ENCODE measurements around the gene PTPRE.

The PTPRE gene

DNA sequence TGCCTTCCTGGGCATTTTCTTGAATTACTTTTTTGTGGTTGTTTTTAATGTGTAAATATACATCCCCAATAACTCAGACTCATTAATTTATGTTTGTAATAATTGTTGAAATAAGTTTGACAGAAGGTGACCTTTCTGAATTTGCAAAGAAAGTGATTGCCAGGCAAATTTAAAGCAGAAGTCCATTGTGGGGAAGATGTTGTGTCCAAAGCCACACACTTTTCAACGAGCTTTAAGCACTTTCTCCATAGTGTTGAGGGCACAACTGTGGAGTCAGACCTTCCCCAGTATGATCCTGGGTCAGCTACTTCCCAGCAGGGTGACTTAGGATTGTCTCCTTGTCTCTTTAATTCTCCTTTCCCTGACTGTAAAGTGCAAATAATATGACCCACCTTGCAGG is 52.5 kb downstream of the PTPRE start:
- DNase-seq, result no peak

DNA sequence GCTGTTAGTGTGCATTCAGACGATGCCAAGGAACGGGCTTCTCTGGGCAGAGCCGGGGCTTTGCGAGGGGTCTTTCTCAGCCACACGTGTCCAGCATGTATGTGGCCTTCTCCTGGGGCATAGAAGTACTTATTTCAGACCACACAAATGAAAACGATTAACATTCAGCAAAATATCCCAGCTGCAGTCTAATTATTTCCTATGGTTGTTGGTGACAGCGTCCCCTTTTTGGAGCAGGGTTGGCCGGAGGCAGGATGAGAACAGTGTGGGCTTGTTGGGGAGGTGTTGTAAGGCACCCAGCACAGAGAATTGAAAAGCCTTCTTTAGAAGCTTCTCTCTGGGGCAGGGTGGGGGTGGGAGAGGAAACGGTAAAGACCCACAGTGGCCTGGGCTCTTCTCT is 54.2 kb downstream of the PTPRE start:
- DNase-seq, result no peak

DNA sequence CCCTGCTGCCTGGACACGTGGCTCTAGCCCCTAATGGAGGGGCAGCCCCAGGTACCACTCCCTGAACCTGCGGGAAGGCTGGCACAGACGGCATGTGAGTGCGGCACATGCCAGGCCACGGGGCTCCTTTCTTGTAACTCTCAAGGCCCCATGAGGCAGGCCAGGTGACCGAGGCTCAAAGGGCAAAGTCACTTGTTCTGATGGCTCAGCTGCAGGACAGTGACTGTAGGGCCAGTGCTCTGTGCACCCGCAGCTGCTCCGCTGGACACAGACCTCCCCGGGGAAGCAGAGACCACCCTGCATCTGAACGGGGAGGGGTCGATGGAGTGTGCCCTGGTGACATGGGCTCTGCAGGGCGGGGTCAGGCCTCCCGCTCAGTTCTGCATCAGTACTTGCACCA is 55.3 kb downstream of the PTPRE start:
- no peak for DNase-seq

DNA sequence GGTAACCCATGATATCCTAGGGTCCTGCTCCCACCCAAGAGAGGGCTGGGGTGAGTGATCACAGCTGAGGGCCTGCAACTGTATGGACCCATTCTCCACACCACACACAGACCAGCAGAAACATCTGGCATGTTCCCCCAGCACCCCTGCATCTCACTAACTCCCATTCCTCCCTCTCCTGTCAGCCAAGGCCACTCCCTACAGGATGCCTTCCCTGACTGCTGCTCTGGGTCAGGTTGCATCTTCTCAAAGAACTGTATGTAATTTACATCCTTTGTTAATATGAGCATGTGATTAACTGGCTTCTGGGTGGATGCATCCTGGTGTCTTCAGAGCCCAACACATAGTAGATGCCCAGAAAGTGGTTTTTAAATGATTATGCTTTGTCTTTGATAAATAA is 56.2 kb downstream of the PTPRE start:
- DNase-seq, result no peak

GRCh38 chr10:127964621-127965020 is 57.7 kb downstream of the PTPRE start:
- no peak for DNase-seq

DNA sequence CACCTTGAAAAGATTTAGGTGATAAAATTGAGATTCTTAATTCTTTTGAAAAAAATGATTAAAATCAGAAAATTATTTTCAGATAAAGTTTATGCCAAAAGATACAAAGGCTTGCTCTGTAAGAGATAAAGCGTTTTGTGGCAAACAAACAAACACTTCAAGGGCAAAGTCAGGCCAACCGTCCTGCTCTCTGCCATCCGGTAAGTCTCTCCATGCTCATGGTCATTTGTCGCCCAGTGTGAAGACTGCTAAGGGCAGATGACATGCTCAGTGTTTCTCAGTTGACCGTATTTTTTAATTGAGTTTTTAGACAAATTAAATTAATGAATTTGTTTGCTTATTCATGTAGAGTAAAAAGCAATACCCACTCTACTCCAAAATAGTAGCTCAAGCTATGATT is 60.0 kb downstream of the PTPRE start:
- no peak for DNase-seq

DNA sequence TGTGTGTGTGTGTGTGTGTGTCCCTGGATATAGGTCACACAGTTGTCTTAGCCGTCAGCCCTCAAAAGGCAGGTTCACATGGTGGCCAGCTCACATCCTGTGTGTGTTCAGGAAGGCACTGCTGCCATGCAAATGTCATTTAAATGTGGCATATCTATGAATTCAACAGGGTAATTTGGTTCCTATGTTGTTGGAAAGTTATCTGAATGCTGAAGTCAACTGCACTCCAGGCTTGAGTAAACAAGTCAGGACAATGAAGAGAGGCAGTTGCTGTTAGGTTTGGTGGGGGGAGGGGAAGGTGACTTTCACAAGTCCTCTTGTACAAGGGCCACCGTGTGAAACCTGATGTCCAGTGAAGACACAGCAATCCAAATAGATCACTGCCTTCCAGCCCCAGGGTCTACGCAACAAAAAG is 61.1 kb downstream of the PTPRE start:
- DNase-seq, result no peak

GRCh38 chr10:127968659-127969058 is 61.8 kb downstream of the PTPRE start:
- no peak for DNase-seq

GRCh38 chr10:127971101-127971946 is 64.4 kb downstream of the PTPRE start:
- DNase-seq, result no peak

- no peak for DNase-seq
Observed at GRCh38 chr10:127971963-127972615, 65.2 kb downstream of the PTPRE start.

DNA sequence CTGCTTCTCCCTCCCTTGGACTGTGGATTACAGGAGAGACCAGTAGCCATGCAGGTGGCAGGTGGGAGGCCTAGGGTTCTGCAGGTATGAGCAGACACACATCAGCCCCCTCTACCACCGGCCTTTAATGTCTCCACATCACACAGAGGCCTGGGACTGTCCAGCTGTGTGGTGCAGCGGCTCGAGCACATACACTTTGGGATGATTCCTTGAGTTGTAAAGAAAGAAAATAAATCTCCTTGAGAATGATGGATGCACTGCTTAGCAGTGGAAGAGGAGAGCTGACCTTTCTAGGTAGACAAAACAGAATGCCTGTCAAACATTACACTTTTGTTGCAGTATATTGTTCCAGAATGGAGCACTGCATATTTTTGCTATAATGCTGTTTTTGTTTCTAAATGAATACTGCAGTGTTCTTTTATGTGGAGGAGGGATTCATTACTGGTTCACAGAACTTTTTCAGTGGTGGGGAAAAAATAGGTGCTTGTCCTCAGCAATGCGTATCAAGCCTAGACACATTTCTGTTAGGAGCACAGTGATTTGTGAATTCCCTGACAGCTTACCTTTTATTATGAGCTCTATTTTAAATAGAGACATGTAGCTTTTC is 66.0 kb downstream of the PTPRE start:
- no peak for DNase-seq

- no peak for DNase-seq
Observed at GRCh38 chr10:127973791-127974311, 66.9 kb downstream of the PTPRE start.

DNA sequence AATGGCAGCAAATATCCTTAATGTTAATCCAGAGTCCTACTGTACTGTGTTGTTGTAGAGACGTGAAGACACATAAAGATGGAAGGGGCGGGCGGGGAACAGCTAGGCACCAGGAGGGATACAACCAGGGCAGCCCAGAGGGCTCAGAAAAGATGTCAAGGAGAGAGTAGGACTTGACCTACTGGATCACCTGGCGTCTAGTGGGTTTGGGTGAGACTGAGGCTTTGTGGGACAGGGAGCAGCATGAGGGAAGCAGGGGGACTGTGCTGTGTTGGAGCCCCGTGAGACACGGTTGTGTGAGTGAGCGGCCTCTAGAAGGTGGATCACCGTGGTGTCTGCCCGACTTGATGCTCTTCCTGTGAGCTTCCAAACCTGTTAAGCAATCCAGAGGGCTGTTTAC is 68.0 kb downstream of the PTPRE start:
- DNase-seq, result no peak

- DNase-seq, result no peak
Observed at GRCh38 chr10:127976286-127976685, 69.4 kb downstream of the PTPRE start.

DNA sequence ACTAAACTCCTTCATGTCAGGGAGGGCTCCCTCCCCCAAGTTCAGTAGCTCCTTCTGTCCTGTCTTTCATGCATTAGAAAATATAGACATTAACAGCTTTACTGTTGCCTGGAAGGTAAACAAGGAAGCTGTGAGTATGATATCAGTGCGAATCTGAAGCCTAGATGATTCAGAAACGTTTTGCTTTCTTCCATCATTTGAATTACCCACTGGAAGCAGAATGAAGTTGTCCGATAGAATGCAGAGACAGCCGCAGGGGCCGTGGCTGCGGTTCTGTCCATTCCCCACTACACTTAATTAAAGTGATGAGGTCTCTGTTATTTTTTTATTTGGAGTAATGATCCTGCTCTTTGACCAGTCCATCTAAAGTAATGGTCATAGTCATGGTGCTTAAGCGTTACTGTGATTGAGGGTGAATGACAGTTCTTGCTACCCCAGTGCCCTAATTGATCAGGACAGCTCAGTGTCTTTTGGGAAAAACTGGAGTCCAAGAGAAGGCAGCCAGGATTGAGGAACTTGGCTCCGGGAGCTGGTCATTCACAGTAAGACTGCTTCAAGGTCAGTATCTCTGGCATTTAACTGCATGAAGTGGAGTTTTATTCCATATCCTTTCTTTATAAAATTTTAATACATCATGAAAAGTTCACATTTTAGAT is 69.9 kb downstream of the PTPRE start:
- no peak for DNase-seq

DNA sequence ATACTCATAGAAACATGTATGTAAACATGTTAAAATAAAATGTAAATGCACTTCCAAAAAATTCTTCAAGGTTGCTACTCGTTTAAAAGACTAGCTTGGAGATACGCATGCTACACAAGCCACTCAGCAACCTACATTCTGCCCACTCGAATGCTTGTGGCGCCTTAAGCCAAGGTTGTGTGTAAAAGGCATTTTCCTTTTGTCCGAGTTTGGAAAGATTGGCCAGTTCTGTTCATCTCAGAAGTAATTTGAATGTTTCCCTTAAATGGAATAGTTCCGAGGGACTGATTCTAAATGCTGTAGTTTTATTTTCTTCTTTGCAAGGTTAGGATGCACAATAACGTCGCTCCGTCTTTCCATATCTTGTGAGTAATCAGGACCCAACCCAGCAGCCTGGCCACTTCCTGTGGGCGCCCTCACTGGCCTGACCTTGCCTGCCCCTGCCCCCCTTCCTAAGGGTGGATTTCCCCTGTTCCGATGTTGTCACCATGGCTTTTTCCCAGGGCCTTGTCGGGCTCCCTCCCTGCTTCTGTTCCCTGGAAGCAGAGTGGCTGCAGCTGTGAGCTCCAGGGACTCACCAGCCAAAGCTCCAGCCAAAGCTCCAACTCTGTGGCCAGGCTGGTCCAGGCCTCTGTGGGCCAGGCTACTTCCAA is 70.6 kb downstream of the PTPRE start:
- no peak for DNase-seq

GRCh38 chr10:127978481-127978880 is 71.6 kb downstream of the PTPRE start:
- DNase-seq, result no peak

DNA sequence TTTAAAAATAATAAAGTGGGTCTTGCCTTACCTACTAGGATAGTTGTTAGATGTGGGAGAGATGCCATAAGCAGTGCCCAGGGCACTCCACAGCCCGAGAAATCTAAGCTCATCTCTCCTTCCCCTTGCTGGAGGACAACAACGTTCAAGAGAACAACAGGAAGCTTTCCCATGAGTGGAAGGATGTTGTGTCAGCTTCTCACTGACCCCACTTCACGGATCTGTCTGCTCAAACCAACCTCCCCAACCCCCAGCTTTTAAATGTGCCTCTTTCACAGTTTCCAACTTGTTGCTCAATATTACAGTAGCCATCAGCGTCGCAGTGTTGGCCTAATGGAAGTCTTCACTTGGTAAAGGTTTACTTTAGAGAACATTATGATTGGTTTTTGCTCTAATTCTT is 72.1 kb downstream of the PTPRE start:
- no peak for DNase-seq

DNA sequence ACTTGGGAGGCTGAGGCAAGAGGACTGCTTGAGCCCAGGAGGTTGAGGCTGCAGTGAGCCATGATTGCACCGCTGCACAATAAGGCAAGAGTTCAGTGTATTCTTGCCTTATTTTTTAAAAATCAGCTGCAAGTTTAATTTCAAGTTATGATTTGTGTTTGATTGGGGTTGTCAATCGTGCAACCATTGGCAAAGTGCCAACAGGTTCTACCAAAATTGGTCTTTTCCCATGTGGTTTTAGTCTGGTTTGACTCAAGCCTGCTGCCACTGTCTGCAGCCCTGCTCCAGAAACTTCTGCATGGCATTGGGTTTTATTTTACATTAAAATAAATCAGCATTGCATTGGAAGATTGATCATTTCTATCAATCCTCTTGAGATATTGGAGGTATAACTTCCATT is 72.7 kb downstream of the PTPRE start:
- DNase-seq, result no peak

DNA sequence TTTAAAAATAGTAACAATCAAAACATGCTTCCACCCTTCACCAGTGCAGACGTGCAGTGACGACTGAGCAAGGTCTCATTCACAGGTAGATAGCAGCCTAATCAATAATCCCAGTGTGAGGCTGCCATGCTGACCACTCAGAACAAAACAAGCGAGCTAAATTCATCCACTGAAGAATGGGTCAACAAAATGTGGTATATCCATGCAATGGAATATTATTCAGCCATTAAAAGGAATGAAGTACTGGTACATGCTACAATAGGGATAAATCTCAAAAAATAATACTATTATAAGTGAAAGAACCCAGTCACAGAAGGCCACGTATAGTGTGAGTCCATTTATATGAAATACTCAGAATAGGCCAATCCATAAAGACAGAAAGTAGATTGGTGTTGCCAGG is 74.0 kb downstream of the PTPRE start:
- DNase-seq, result no peak

- DNase-seq, result no peak
Observed at GRCh38 chr10:127982601-127983000, 75.7 kb downstream of the PTPRE start.

GRCh38 chr10:127983344-127984100 is 76.6 kb downstream of the PTPRE start:
- no peak for DNase-seq
